H9 (cell line): ENCODE results near the gene ITPRIPL2. TPM values are rescaled to one million over a fixed set of nuclear protein-coding genes. Genes with fewer than 3 reads are reported as not detected.

Source experiments
- DNase-seq: peaks from one replicate; pipeline ENCODE4 v3.0.0-alpha.2; 2017
- H2AFZ ChIP-seq: one replicate; pipeline ENCODE4 v1.6.1; 2013; ENCODE audit warnings: mild to moderate bottlenecking, low read length, control low read depth, moderate library complexity
- H2AK5ac ChIP-seq: 2 replicates; pipeline ENCODE4 v1.6.1; 2013; ENCODE audit warnings: low read length, control low read depth, mixed read lengths; ENCODE audit not compliant: insufficient read length
- H2BK120ac ChIP-seq: one replicate; pipeline ENCODE4 v1.6.1; 2013; ENCODE audit warnings: low read depth, mild to moderate bottlenecking, low read length, control low read depth, inconsistent platforms; ENCODE audit not compliant: poor library complexity, severe bottlenecking
- H2BK12ac ChIP-seq: 2 replicates; pipeline ENCODE4 v1.6.1; 2013; ENCODE audit warnings: low read length, control low read depth, mixed read lengths, low read depth; ENCODE audit not compliant: insufficient read length
- H2BK15ac ChIP-seq: 2 replicates; pipeline ENCODE4 v1.6.1; 2013; ENCODE audit warnings: low read depth, low read length, control low read depth
- H2BK20ac ChIP-seq: one replicate; pipeline ENCODE4 v1.6.1; 2013; ENCODE audit warnings: low read depth, mild to moderate bottlenecking, low read length, control low read depth, inconsistent platforms; ENCODE audit not compliant: poor library complexity, severe bottlenecking
- H2BK5ac ChIP-seq: 2 replicates; pipeline ENCODE4 v1.6.1; 2013; ENCODE audit warnings: low read length, control low read depth, mixed read lengths; ENCODE audit not compliant: insufficient read length
- H3K14ac ChIP-seq: 2 replicates; pipeline ENCODE4 v1.6.1; 2013; ENCODE audit warnings: low read length, control low read depth; ENCODE audit not compliant: insufficient read depth
- H3K18ac ChIP-seq: 2 replicates; pipeline ENCODE4 v1.6.1; 2013; ENCODE audit warnings: low read depth, mild to moderate bottlenecking, mixed read lengths, low read length, control low read depth; ENCODE audit not compliant: insufficient read length
- H3K23ac ChIP-seq: 2 replicates; pipeline ENCODE4 v1.6.1; 2013; ENCODE audit warnings: low read length, control low read depth, mixed read lengths, low read depth; ENCODE audit not compliant: insufficient read length
- H3K23me2 ChIP-seq: 2 replicates; pipeline ENCODE4 v1.6.1; 2013; ENCODE audit warnings: low read depth, mild to moderate bottlenecking, mixed read lengths, low read length, control low read depth; ENCODE audit not compliant: insufficient read length, poor library complexity, severe bottlenecking
- H3K27ac ChIP-seq: 2 replicates; pipeline ENCODE4 v1.5.1; 2013; ENCODE audit warnings: low read length, control low read depth, mixed read lengths, low read depth; ENCODE audit not compliant: insufficient read length
- H3K27me3 ChIP-seq: 2 replicates; pipeline ENCODE4 v1.6.1; 2013; ENCODE audit warnings: low read length, control low read depth, inconsistent platforms; ENCODE audit not compliant: insufficient read depth
- H3K4ac ChIP-seq: 2 replicates; pipeline ENCODE4 v1.6.1; 2013; ENCODE audit warnings: low read depth, mild to moderate bottlenecking, control low read depth, inconsistent platforms, low read length, moderate library complexity
- H3K4me1 ChIP-seq: 2 replicates; pipeline ENCODE4 v1.6.1; 2013; ENCODE audit warnings: low read length, control low read depth, inconsistent platforms; ENCODE audit not compliant: insufficient read depth
- H3K4me2 ChIP-seq: 2 replicates; pipeline ENCODE4 v1.6.1; 2013; ENCODE audit warnings: low read length, control low read depth, mixed read lengths; ENCODE audit not compliant: insufficient read length, insufficient read depth
- H3K56ac ChIP-seq: 2 replicates; pipeline ENCODE4 v1.6.1; 2013; ENCODE audit warnings: low read depth, mild to moderate bottlenecking, mixed read lengths, low read length, control low read depth; ENCODE audit not compliant: insufficient read length
- H3K79me1 ChIP-seq: 2 replicates; pipeline ENCODE4 v1.6.1; 2013; ENCODE audit warnings: low read depth, mild to moderate bottlenecking, moderate library complexity, low read length, control low read depth, inconsistent platforms; ENCODE audit not compliant: insufficient read depth, poor library complexity, severe bottlenecking
- H3K79me2 ChIP-seq: 2 replicates; pipeline ENCODE4 v1.6.1; 2013; ENCODE audit warnings: low read length, control low read depth, inconsistent platforms; ENCODE audit not compliant: insufficient read depth
- H3K9ac ChIP-seq: 2 replicates; pipeline ENCODE4 v1.6.1; 2013; ENCODE audit warnings: low read length, control low read depth, mixed read lengths; ENCODE audit not compliant: insufficient read length; ENCODE audit errors: extremely low read depth
- H3K9me3 ChIP-seq: one replicate; pipeline ENCODE4 v1.6.1; 2013; ENCODE audit warnings: low read depth, low read length, inconsistent platforms; ENCODE audit not compliant: control insufficient read depth
- H3T11ph ChIP-seq: one replicate; pipeline ENCODE4 v1.6.1; 2013; ENCODE audit warnings: mild to moderate bottlenecking, low read length, control low read depth, inconsistent platforms
- H4K20me1 ChIP-seq: one replicate; pipeline ENCODE4 v1.6.1; 2013; ENCODE audit not compliant: control insufficient read depth, insufficient read length, insufficient read depth
- H4K5ac ChIP-seq: 2 replicates; pipeline ENCODE4 v1.6.1; 2013; ENCODE audit warnings: low read depth, mild to moderate bottlenecking, mixed read lengths, low read length, control low read depth; ENCODE audit not compliant: insufficient read length
- H4K8ac ChIP-seq: replicated peaks from 2 replicates; pipeline ENCODE4 v1.6.1; 2013; ENCODE audit warnings: low read length, control low read depth, mixed read lengths, low read depth; ENCODE audit not compliant: insufficient read length
- H4K91ac ChIP-seq: 2 replicates; pipeline ENCODE4 v1.6.1; 2013; ENCODE audit warnings: low read depth, mild to moderate bottlenecking, moderate library complexity, mixed read lengths, low read length, control low read depth; ENCODE audit not compliant: insufficient read length
- H3K27ac Mint-ChIP-seq, 3 experiments: 2 replicates in 2 of 3; 3 replicates in 1 of 3; pipeline ENCODE4 v1.8.0; 2020 to 2021; ENCODE audit warnings: mixed read lengths in 3 of 3, mild to moderate bottlenecking in 1 of 3, moderate library complexity in 1 of 3
- H3K27me3 Mint-ChIP-seq: 2 replicates; pipeline ENCODE4 v1.8.0; 2021; ENCODE audit warnings: low read depth, mild to moderate bottlenecking, moderate library complexity, mixed read lengths
- H3K36me3 Mint-ChIP-seq, 3 experiments: 2 replicates in 2 of 3; 3 replicates in 1 of 3; pipeline ENCODE4 v1.8.0; 2020 to 2021; ENCODE audit warnings: low read depth in 3 of 3, mixed read lengths in 3 of 3; ENCODE audit not compliant: insufficient read depth in 1 of 3
- H3K4me1 Mint-ChIP-seq, 2 experiments: 2 replicates each; pipeline ENCODE4 v1.8.0; 2020; ENCODE audit warnings: mixed read lengths in 2 of 2
- H3K4me3 Mint-ChIP-seq, 2 experiments: 2 replicates in 1 of 2; 3 replicates in 1 of 2; pipeline ENCODE4 v1.8.0; 2020 to 2021; ENCODE audit warnings: mild to moderate bottlenecking in 2 of 2, mixed read lengths in 2 of 2, moderate library complexity in 1 of 2
- H3K9me3 Mint-ChIP-seq, 2 experiments: 2 replicates in 1 of 2; 3 replicates in 1 of 2; pipeline ENCODE4 v1.8.0; 2020; ENCODE audit warnings: mild to moderate bottlenecking in 2 of 2, mixed read lengths in 2 of 2, moderate library complexity in 1 of 2
- WGBS: extraction: QIAGEN DNeasy Blood & Tissue Kit; methylation state at CpG from one replicate; pipeline ENCODE4 v1.1.7; 2013; ENCODE audit warnings: missing lambda C conversion rate, low lambda C conversion rate, mixed read lengths; ENCODE audit not compliant: insufficient read length; ENCODE audit errors: extremely low coverage; 5-methylcytosine and 5-hydroxymethylcytosine counted together
- total RNA-seq: library from RNA; stranded (reverse); gene quantifications from 2 replicates; pipeline ENCODE4 v1.2.1, GENCODE V29; 2021
- TF ChIP-seq, protein P1 (sequence below): fragments of 200-600 bp; sonication (generic); conservative IDR thresholded peaks from 3 replicates; pipeline ENCODE4 v1.8.0; 2021; ENCODE audit warnings: antibody characterized with exemption, mild to moderate bottlenecking

Gene ITPRIPL2
- total RNA-seq, 1 experiment from 2014 or later: 9.1 TPM

DNA sequence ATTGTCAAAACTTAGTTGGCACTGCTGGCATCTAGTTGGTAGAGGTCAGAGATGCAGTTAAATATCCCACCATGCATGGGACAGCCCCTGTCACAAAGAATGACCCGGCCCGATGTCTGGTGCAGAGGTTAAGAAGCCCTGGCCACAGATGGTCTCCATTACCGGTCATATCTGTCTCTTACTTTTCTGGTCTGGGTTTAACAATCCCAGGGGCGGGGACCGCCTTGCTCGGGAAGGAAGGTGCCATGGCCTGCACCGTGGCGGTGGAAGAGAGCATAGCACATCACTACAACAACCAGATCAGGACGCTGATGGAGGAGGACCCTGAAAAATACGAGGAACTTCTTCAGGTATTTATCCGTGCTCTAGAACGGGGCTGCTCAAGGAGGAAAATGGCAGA lies 38.3 kb upstream of the ITPRIPL2 start:
- Mint-ChIP-seq H3K9me3 (no peaks in the 10 kb centered on the region), H3K27me3 (no peaks in the 10 kb centered on the region), H3K4me1 (peaks cover 0 to 4% of the 10 kb centered on the region in 2 experiments; a peak in 2 of 4 replicates), H3K36me3 (peaks cover 13 to 57% (median 46%) of the 10 kb centered on the region in 3 experiments; a peak in 6 of 7 replicates), H3K4me3 (no peak overlapping the region), H3K27ac (no peak overlapping the region)
- Histone ChIP-seq H3K9ac (no peak overlapping the region), H3K14ac (no peak overlapping the region), H3K4me2 (no peak overlapping the region), H2BK15ac (no peak overlapping the region), H4K91ac (no peak overlapping the region), H3K79me1 (no peaks in the 10 kb centered on the region), H3K56ac (no peak overlapping the region), H2BK120ac (no peak overlapping the region), H3K4me1 (no peaks in the 10 kb centered on the region), H3K18ac (no peak overlapping the region), H3K27me3 (no peaks in the 10 kb centered on the region), H3K27ac (no peak overlapping the region), H3K9me3 (no peaks in the 10 kb centered on the region), H2BK20ac (no peak overlapping the region), H3K79me2 (no peaks in the 10 kb centered on the region), H3T11ph (no peak overlapping the region), H2BK5ac (no peak overlapping the region), H4K5ac (no peak overlapping the region), H4K8ac (no peak overlapping the region), H3K23me2 (no peaks in the 10 kb centered on the region), H3K4ac (no peak overlapping the region), H3K23ac (no peak overlapping the region), H2AK5ac (no peak overlapping the region), H2AFZ (no peak overlapping the region), H2BK12ac (no peak overlapping the region), H4K20me1 (no peaks in the 10 kb centered on the region)
- no CpG with 5 or more reads among the region's 12 CpGs for WGBS
- DNase-seq: no peak
- TF ChIP-seq, protein P1, sequence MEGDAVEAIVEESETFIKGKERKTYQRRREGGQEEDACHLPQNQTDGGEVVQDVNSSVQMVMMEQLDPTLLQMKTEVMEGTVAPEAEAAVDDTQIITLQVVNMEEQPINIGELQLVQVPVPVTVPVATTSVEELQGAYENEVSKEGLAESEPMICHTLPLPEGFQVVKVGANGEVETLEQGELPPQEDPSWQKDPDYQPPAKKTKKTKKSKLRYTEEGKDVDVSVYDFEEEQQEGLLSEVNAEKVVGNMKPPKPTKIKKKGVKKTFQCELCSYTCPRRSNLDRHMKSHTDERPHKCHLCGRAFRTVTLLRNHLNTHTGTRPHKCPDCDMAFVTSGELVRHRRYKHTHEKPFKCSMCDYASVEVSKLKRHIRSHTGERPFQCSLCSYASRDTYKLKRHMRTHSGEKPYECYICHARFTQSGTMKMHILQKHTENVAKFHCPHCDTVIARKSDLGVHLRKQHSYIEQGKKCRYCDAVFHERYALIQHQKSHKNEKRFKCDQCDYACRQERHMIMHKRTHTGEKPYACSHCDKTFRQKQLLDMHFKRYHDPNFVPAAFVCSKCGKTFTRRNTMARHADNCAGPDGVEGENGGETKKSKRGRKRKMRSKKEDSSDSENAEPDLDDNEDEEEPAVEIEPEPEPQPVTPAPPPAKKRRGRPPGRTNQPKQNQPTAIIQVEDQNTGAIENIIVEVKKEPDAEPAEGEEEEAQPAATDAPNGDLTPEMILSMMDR: no peak
